ENCODE data around the gene MTARC1. TPM values are rescaled to one million over a fixed set of nuclear protein-coding genes. Genes with fewer than 3 reads are reported as not detected.
A peak's percentile ranks its signal among the peaks of the same experiment; 100 is the strongest.

The MTARC1 gene
- total RNA-seq, 1 donor from 2014 or later = not detected

DNA sequence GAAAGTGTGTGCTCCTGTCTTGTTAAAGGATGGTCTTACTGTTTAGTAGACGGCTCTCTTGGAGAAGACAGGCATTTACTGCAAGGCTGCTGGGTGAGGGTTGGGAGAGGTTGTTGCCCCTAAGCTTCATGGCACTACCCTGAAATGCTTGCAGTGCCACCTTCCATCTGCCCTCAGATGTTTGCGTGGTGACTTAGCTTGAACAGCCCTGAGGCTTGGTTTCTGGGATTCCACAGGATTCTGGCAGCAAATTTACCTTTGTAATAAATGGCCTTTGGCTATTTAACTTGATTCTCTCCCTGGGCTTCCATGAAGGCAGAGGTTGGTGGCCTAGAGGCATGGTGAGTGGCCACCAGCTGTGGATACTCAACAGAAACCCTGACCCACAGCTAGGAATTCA, 11.6 kb downstream of the MTARC1 start:
- no peaks in the 10 kb centered on the region for H3K9me3 Mint-ChIP-seq
- no peaks in the 10 kb centered on the region for H3K27me3 Mint-ChIP-seq (ENCODE audit: low read depth)
- DNase-seq (ENCODE audit: low spot score) = no peak
- no peak overlapping the region for H3K27ac Mint-ChIP-seq
- no peak overlapping the region for H3K4me3 Mint-ChIP-seq (ENCODE audit: low read depth)
- H3K4me1 Mint-ChIP-seq (ENCODE audit: low read depth) = no peaks in the 10 kb centered on the region
- no peaks in the 10 kb centered on the region for H3K36me3 Mint-ChIP-seq (ENCODE audit: low read depth)
- intact Hi-C loops (cut with micrococcal nuclease) = no loop called here

DNA sequence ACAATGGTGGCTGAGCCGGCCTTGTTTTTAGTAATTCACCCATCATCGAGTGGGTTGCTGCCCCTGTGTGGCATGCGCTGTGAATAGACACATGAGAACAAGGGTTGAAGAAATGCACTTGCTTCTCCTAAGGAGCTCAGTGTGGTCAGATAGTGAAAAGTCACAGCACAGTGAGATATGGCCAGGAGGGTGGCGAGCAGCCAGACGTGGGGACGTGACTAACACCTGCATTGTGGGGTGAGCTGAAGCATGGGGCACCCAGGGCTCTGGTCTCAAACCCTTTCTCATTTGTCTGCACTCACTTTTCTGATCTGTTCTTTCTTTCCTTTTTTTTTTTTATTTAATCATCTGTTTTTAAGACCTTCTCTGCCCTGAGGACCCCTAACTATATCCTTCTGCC, 13.5 kb downstream of the MTARC1 start:
- Mint-ChIP-seq H3K36me3 (ENCODE audit: low read depth) (no peaks in the 10 kb centered on the region), H3K4me1 (ENCODE audit: low read depth) (no peaks in the 10 kb centered on the region), H3K27me3 (ENCODE audit: low read depth) (no peaks in the 10 kb centered on the region), H3K4me3 (ENCODE audit: low read depth) (no peak overlapping the region), H3K27ac (no peak overlapping the region), H3K9me3 (no peaks in the 10 kb centered on the region)
- no peak for DNase-seq (ENCODE audit: low spot score)
- intact Hi-C loops (cut with micrococcal nuclease) = no loop called here

DNA sequence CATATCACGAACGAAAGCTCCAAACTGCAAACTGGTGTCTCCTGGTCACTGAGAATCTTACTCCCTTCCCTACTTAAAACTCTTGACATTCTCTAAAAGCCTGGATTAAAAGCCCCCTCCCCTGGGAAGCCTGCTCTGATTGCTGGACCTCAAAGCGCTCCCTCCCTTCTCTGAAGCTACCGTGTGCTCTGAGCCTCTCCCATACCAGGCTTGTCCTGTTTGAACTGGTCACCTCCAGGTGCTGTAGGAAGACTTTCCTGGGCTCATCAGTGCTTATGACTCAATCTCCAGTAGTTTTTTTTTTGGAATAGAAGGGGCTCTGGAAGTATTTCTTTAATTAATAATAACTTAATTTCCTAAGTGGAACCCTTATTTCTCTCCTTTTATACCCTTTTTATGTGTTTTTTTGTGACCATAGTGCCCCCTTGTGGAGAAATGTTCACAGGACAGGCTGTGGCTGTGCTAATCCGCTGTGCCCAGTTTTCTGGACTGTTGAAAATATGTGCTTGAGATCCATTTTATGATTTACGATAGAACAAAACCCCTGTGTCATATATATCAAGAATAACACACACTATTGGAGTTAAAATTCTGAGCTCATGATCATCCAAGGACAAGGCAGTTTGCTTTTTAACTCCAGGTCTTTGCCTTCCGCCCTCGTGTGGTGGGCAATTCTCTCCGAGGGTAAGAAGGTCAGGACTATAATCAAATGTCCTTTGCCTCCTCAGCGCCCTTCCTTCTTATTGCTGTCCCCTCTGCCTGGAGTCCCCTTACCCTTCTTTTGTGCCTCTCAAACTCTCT, 16.9 kb downstream of the MTARC1 start:
- DNase-seq (ENCODE audit: low spot score) = no peak
- Mint-ChIP-seq H3K27me3 (ENCODE audit: low read depth) (no peaks in the 10 kb centered on the region), H3K4me3 (ENCODE audit: low read depth) (no peak overlapping the region), H3K27ac (no peak overlapping the region), H3K4me1 (ENCODE audit: low read depth) (no peaks in the 10 kb centered on the region), H3K36me3 (ENCODE audit: low read depth) (no peaks in the 10 kb centered on the region), H3K9me3 (no peaks in the 10 kb centered on the region)
- intact Hi-C loops (cut with micrococcal nuclease) = no loop called here

DNA sequence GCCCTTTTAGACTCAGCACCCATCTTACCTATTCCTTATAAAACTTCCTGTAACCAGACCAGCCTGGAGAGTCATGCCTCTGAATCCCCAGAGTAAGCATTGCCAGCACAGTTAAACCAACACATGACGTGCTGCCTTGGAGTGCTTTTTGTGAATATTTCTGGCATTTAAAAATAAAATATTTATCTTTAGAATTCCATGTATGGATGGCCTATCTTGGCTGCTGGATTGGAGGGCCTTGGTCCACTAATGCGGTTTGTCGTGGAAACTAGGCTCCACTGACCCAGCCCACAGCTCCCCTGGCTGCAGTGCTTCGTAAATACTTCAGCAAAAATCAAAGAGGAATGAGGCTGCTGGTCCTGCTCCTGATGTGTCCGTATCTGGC, 17.5 kb downstream of the MTARC1 start:
- no peak for DNase-seq (ENCODE audit: low spot score)
- H3K4me1 Mint-ChIP-seq (ENCODE audit: low read depth) = no peaks in the 10 kb centered on the region
- no peaks in the 10 kb centered on the region for H3K36me3 Mint-ChIP-seq (ENCODE audit: low read depth)
- H3K4me3 Mint-ChIP-seq (ENCODE audit: low read depth) = no peak overlapping the region
- no peaks in the 10 kb centered on the region for H3K9me3 Mint-ChIP-seq
- H3K27me3 Mint-ChIP-seq (ENCODE audit: low read depth) = no peaks in the 10 kb centered on the region
- intact Hi-C loops (cut with micrococcal nuclease) = no loop called here
- no peak overlapping the region for H3K27ac Mint-ChIP-seq

DNA sequence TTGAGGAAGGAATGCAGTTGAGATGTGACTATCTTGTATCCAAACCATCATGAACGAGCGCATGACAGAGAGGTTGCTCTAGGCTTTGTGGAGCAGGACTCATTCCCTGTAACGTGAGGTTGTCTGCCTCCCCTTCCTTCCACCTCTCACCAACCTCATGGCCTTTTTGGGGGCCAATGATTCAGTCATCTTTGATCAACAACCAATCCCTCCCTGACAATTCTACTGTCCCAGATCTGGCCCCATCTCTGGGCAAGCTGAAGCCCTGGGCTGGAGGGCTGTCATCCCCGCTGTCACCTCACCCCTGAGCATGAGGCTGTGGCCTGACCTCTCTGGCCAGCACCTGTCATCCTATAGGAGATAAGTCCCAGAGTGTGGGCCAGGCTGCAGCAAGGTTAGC, 19.7 kb downstream of the MTARC1 start:
- no peak overlapping the region for H3K4me3 Mint-ChIP-seq (ENCODE audit: low read depth)
- H3K36me3 Mint-ChIP-seq (ENCODE audit: low read depth) = no peaks in the 10 kb centered on the region
- intact Hi-C loops (cut with micrococcal nuclease) = no loop called here
- no peaks in the 10 kb centered on the region for H3K9me3 Mint-ChIP-seq
- no peak overlapping the region for H3K27ac Mint-ChIP-seq
- no peak for DNase-seq (ENCODE audit: low spot score)
- no peaks in the 10 kb centered on the region for H3K27me3 Mint-ChIP-seq (ENCODE audit: low read depth)
- peaks cover 5% of the 10 kb centered on the region for H3K4me1 Mint-ChIP-seq (ENCODE audit: low read depth)

DNA sequence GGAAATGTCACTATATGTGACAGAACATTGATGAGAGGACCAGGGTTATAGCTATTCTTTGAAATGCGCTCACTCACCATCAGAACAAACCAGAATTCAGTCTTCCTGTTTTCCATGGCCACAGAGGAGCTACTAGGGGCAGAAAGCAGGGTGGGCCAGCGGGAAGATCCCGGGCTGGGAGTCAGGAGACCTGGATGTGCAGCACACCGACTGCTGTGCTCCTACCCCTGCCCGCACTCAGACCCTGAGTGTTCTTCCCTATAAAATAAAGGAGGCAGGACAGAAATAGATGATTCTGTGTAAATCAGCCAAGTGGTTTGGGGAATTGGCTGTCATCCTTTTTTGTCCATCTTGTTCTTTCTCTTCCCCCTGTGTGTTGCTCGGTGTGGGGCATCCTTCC, 21.0 kb downstream of the MTARC1 start:
- intact Hi-C loops (cut with micrococcal nuclease) = no loop called here
- Mint-ChIP-seq H3K27ac (no peak overlapping the region), H3K36me3 (ENCODE audit: low read depth) (no peaks in the 10 kb centered on the region), H3K27me3 (ENCODE audit: low read depth) (no peaks in the 10 kb centered on the region), H3K4me1 (ENCODE audit: low read depth) (peaks cover 5% of the 10 kb centered on the region), H3K4me3 (ENCODE audit: low read depth) (no peak overlapping the region), H3K9me3 (no peaks in the 10 kb centered on the region)
- no peak for DNase-seq (ENCODE audit: low spot score)

DNA sequence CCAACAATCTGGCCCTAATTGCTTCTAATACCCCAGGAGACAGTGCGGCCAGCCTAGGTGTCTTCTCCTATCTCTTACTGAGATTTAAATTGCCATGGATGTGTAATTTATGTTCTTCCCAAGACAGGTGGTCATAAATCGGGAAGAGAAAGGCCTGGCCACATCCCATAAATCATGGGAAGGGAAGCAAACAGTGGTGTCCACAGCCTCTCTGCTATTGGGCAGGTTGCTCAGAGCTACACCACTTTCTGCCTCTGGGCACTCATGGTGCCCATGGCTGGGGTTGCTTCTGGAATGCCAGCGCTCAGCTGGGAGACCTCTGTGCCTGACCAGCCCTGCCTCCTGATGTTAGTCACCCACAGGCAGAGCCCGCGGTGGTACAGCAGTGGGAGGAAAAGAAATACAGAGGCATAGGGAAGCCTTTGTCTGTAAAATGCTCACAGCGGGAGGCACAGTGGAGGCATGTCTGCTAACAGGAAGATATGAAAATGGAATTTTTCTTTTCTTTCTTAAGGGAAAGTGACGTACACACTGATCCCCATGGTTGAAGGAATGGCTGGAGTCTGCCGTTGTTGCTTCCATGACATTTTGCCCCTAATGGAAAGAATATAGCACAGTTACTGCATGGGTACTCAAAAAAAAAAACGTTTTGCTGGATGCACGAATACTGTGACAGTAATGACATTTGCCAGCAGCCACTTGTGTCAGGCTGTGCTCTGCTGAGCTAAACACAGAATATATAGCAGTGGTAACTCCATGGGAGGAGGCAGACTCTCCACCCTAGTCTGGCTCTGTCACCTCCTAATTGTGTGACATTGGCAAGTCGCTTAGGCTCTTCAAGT, 21.9 kb downstream of the MTARC1 start:
- no peak for DNase-seq (ENCODE audit: low spot score)
- Mint-ChIP-seq H3K27me3 (ENCODE audit: low read depth) (no peaks in the 10 kb centered on the region), H3K36me3 (ENCODE audit: low read depth) (no peaks in the 10 kb centered on the region), H3K9me3 (no peaks in the 10 kb centered on the region), H3K4me1 (ENCODE audit: low read depth) (peaks cover 5% of the 10 kb centered on the region), H3K27ac (no peak overlapping the region), H3K4me3 (ENCODE audit: low read depth) (no peak overlapping the region)
- intact Hi-C loops (cut with micrococcal nuclease) = no loop called here

DNA sequence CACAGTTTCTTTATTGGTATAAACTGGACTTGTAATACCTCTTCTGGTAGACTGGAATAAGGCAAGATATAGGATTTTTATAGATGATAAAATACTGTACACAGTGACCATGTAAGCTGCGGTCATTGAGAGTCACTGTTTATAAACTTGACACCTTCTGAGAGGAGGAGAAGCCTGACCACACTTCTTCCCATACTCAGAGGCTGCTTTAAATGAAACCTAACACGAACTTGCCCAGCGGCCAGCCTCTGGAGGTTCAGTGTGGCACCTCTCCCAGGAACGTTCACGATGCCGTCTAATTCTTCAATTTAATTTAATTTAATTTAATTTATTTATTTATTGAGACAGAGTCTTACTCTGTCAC, 22.5 kb downstream of the MTARC1 start:
- no peak for DNase-seq (ENCODE audit: low spot score)
- H3K27me3 Mint-ChIP-seq (ENCODE audit: low read depth) = no peaks in the 10 kb centered on the region
- intact Hi-C loops (cut with micrococcal nuclease) = no loop called here
- H3K9me3 Mint-ChIP-seq = no peaks in the 10 kb centered on the region
- H3K4me1 Mint-ChIP-seq (ENCODE audit: low read depth) = peaks cover 5% of the 10 kb centered on the region
- H3K36me3 Mint-ChIP-seq (ENCODE audit: low read depth) = no peaks in the 10 kb centered on the region
- no peak overlapping the region for H3K4me3 Mint-ChIP-seq (ENCODE audit: low read depth)
- H3K27ac Mint-ChIP-seq = no peak overlapping the region

DNA sequence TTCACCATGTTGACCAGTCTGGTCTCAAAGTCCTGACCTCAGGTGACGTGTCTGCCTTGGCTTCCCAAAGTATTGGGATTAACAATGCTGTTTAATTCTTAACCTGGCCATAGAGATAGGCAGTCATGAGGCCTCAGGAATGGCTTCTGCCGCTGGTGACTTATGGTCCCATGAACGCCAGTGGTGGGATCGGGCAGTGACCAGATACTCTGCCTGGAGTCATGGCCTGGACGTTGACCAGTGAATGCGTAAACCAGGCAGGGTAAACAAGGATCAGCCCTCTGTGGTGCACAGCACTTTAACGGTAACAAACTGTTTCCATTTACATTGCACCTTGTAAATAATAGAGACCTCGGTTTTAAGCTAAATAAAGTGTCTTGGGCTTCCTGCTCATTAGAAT, 23.0 kb downstream of the MTARC1 start:
- Mint-ChIP-seq H3K36me3 (ENCODE audit: low read depth) (no peaks in the 10 kb centered on the region), H3K9me3 (no peaks in the 10 kb centered on the region), H3K27me3 (ENCODE audit: low read depth) (no peaks in the 10 kb centered on the region), H3K27ac (no peak overlapping the region), H3K4me1 (ENCODE audit: low read depth) (peaks cover 5% of the 10 kb centered on the region), H3K4me3 (ENCODE audit: low read depth) (no peak overlapping the region)
- no peak for DNase-seq (ENCODE audit: low spot score)
- intact Hi-C loops (cut with micrococcal nuclease) = loop anchor here (1.0 kb wide), 3 partner anchors 394 to 1646 kb away; no protein-coding TSS in a partner anchor

DNA sequence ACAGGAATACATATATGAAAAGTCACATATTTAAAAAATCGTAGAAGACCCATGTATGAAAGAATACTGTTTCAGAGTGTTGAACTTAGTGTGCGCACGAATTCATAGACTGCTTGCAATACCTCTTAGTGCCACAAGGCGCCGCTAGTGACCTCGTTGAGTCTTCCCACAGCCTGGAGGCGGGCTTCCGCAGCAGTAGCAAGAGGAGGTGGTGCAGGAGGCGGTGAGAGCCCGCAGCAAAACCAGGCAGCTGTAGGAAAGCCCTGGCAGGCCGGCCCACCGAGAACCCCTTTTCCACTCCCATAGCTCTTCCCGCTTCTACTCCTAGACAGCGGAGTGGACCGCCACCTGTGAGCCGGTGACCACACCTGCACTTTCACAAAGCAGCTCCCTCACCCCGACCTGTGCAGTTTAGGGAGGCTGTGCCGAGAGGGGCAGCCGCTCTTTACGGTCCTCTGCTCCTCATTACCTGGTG, 23.5 kb downstream of the MTARC1 start:
- intact Hi-C loops (cut with micrococcal nuclease) = loop anchor here (1.0 kb wide), 3 partner anchors 393 to 1645 kb away; no protein-coding TSS in a partner anchor
- Mint-ChIP-seq H3K27ac (no peak overlapping the region), H3K4me3 (ENCODE audit: low read depth) (peak overlapping the region; percentile 30), H3K36me3 (ENCODE audit: low read depth) (no peaks in the 10 kb centered on the region), H3K27me3 (ENCODE audit: low read depth) (no peaks in the 10 kb centered on the region), H3K4me1 (ENCODE audit: low read depth) (peaks cover 5% of the 10 kb centered on the region), H3K9me3 (no peaks in the 10 kb centered on the region)
- peak; percentile 53 for DNase-seq (ENCODE audit: low spot score)

DNA sequence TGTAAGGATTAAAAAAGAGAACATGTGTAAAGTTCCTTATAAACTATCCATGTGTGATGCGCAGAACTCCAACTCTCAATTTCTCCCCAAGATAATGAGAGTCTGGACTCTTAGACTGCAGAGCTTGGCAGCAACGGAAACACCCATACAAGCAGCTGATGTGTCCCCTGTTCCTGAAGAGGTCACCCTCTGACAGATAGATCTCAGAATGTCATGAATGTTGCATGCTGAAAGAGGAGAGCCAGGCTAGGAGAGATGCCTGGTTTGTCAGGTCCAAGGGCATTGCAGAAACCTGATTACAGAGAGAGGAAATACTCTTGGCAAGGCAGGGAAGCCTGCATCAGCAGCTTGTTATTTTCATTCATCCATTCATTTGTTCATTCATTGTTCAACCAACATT, 24.2 kb downstream of the MTARC1 start:
- Mint-ChIP-seq H3K9me3 (no peaks in the 10 kb centered on the region), H3K27me3 (ENCODE audit: low read depth) (no peaks in the 10 kb centered on the region), H3K27ac (no peak overlapping the region), H3K4me1 (ENCODE audit: low read depth) (peaks cover 5% of the 10 kb centered on the region), H3K36me3 (ENCODE audit: low read depth) (no peaks in the 10 kb centered on the region), H3K4me3 (ENCODE audit: low read depth) (no peak overlapping the region)
- intact Hi-C loops (cut with micrococcal nuclease) = loop anchor here (1.0 kb wide), 3 partner anchors 392 to 1644 kb away; no protein-coding TSS in a partner anchor
- DNase-seq (ENCODE audit: low spot score) = no peak

DNA sequence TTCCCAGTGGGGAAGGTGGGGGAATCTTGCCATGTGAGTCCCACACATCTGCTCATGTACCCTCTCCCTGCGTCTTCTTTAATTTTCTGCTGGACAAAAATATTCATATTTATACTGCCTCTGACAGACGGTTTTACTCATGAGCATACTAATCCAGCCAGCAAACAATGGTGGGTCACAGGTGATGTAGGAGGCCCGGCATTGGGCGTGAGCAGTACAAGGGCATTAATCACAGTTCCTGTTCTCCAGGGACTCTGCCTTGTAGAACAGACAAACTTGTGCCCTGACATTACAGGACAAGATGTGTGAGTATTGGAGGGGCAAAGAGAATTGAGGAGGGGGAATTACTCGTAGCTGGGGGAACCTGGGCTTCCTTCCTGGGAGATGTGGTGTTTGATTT, 25.0 kb downstream of the MTARC1 start:
- intact Hi-C loops (cut with micrococcal nuclease) = no loop called here
- Mint-ChIP-seq H3K4me3 (ENCODE audit: low read depth) (no peak overlapping the region), H3K9me3 (no peaks in the 10 kb centered on the region), H3K27me3 (ENCODE audit: low read depth) (no peaks in the 10 kb centered on the region), H3K27ac (no peak overlapping the region), H3K4me1 (ENCODE audit: low read depth) (peaks cover 5% of the 10 kb centered on the region), H3K36me3 (ENCODE audit: low read depth) (no peaks in the 10 kb centered on the region)
- no peak for DNase-seq (ENCODE audit: low spot score)

DNA sequence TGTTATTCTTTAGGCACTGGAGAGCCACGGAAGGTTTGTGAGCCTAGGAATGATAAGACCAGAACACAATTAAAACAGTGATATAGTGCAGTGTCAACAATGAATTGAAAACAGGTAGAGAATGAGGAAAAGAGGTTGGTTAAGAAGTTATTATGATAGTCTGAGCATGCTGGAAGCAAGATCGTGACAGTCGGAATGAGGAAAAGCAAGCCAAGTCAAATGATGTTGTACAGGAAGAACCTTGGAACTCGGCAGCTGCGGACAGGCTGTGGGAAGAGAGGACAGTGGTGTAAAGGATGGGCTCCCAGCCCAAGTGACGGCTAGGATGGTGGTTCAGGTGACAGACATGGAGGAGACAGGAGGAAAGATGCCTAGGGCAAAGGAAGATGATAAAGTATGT, 25.6 kb downstream of the MTARC1 start:
- no peaks in the 10 kb centered on the region for H3K9me3 Mint-ChIP-seq
- H3K4me1 Mint-ChIP-seq (ENCODE audit: low read depth) = peaks cover 5% of the 10 kb centered on the region
- H3K27me3 Mint-ChIP-seq (ENCODE audit: low read depth) = no peaks in the 10 kb centered on the region
- no peak for DNase-seq (ENCODE audit: low spot score)
- no peak overlapping the region for H3K4me3 Mint-ChIP-seq (ENCODE audit: low read depth)
- intact Hi-C loops (cut with micrococcal nuclease) = no loop called here
- no peak overlapping the region for H3K27ac Mint-ChIP-seq
- H3K36me3 Mint-ChIP-seq (ENCODE audit: low read depth) = no peaks in the 10 kb centered on the region

Measured in activated T-helper 2 cell treated with anti-CD3 and anti-CD28 coated beads, Interferon-gamma antibody, Interleukin-2, Interleukin-4, amounts not matched to agents 10 μg/mL and 5 μg/mL and 100 μg/mL, durations not matched to agents 14 hours and 24 hours and 36 hours (primary cell).